Lung microvascular endothelial cell (primary cell): ENCODE measurements around the gene BEAN1. TPM values are rescaled to one million over a fixed set of nuclear protein-coding genes. Genes with fewer than 3 reads are reported as not detected.

Experiments
- DNase-seq, 2 donors: peaks; one replicate each; pipeline versions ENCODE4 v3.0.0 to v3.0.0-alpha.2; 2010; ENCODE audit warnings: low read depth in 2 of 2
- total RNA-seq: library from RNA; depleted of rRNA; stranded (reverse); fragments of >200 nt; gene quantifications from 2 replicates; pipeline ENCODE4 v1.2.1, GENCODE V29; 2014

Gene BEAN1
- total RNA-seq: not detected in 2 replicates

- DNase-seq: peak in 1 of 2 donors; percentile 44
Measured at GRCh38 chr16:66427036-66427860, at the start of gene BEAN1. Gene BEAN1, plus strand, starts transcription at chr16:66427295. Its CDS starts 10,382 bp downstream, at chr16:66437677.

GRCh38 chr16:66377324-66377723, 49.8 kb upstream of the BEAN1 start:
- no peak for DNase-seq

- no peak for DNase-seq
Measured at GRCh38 chr16:66378741-66379570, 48.1 kb upstream of the BEAN1 start.

- DNase-seq: no peak
Measured at GRCh38 chr16:66379571-66379941, 47.5 kb upstream of the BEAN1 start.

- DNase-seq: no peak
Measured at GRCh38 chr16:66380421-66380820, 46.7 kb upstream of the BEAN1 start.

- DNase-seq: no peak
Measured at GRCh38 chr16:66381585-66382170, 45.4 kb upstream of the BEAN1 start.

GRCh38 chr16:66382171-66382965, 44.7 kb upstream of the BEAN1 start:
- DNase-seq: peak; percentile 86 to 99

- peak in 1 of 2 donors; percentile 93 for DNase-seq
Measured at GRCh38 chr16:66382966-66383299, 44.2 kb upstream of the BEAN1 start.

GRCh38 chr16:66383551-66383950, 43.5 kb upstream of the BEAN1 start:
- DNase-seq: no peak

GRCh38 chr16:66385415-66385814, 41.7 kb upstream of the BEAN1 start:
- no peak for DNase-seq

- DNase-seq: no peak
Measured at GRCh38 chr16:66386629-66387622, 40.2 kb upstream of the BEAN1 start.

- no peak for DNase-seq
Measured at GRCh38 chr16:66387817-66388332, 39.2 kb upstream of the BEAN1 start.

- no peak for DNase-seq
Measured at GRCh38 chr16:66388350-66389139, 38.5 kb upstream of the BEAN1 start.

- DNase-seq: no peak
Measured at GRCh38 chr16:66389256-66390176, 37.6 kb upstream of the BEAN1 start.

- DNase-seq: no peak
Measured at GRCh38 chr16:66390346-66391108, 36.6 kb upstream of the BEAN1 start.

GRCh38 chr16:66391726-66392670, 35.1 kb upstream of the BEAN1 start:
- DNase-seq: no peak
